Activated CD4-positive, alpha-beta T cell treated with anti-CD3 and anti-CD28 coated beads, Interleukin-2, amount 50 U/mL, for 24 hours (primary cell): ENCODE results near the gene FXYD6.
"Not testable (repeated sequence)": the region's sequence is repeated elsewhere in the genome, so short reads cannot be mapped to it uniquely, and the experiment has no call there.

Source experiments
- DNase-seq, 2 donors: peaks; one replicate each; pipeline ENCODE4 v3.0.0-alpha.2; 2020; ENCODE audit warnings: low read depth in 1 of 2, low spot score in 1 of 2

FXYD6 gene, protein sequence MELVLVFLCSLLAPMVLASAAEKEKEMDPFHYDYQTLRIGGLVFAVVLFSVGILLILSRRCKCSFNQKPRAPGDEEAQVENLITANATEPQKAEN

DNA sequence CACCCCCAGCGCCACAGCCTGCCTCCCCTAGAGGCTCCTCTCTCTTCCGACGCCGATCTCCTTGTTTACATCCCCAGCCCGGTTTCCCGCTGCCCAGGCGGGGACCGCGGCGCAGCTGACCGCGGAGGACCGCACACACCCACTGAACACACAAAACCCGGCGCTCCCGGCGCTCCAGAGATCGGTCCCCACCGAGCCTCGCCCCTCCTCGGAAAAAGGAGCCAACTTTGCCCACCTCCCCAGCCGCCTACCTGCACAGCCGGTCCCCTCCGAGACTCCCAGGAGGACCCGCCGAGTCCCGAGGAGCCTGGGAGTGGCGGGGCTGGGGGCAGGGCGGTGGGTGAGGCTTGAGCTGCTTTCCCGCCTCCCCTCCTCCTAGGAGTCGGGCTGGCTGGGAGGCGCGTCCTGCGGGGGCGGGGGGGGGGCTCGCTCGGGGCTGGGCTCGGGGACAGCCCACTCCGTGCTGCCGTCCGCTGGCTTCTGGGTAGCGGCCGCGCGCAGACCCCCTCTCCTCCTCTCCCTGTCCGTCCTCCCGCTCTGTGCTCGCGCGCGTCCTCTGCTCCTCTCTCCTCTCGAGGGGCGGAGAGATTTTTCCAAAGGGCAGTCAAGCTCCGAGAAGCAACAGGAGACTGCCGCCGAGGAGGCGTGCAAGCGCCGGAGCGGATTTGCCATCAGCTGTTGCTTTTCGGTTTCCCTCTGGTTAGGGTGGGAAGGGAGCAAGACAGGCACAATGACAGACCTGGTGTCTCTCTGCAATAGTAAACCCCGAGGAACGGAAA lies at the start of gene FXYD6:
TSS of gene FXYD6 (minus strand) at position 318 of the 779 bp plus-strand sequence. CDS start 33,882 bp downstream, outside the sequence.
- no peak for DNase-seq

DNA sequence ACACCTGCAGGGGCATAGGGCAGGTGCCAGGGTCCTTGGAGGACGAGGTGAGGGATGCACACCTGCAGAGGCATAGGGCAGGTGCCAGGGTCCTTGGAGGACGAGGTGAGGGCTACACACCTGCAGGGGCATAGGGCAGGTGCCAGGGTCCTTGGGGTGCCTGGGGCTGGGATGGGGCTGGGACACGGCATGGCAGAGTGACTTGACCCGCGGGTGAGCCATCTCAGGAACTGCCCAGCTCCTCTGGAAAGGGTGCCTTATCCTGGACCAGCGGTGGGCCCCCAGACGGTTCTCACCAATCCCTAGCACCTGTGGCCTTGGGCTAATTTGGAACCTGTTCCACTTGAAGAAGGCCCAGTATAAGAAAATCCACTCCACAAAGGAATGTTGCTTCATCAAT lies 49.7 kb upstream of the FXYD6 start:
- not testable (repeated sequence) for DNase-seq

DNA sequence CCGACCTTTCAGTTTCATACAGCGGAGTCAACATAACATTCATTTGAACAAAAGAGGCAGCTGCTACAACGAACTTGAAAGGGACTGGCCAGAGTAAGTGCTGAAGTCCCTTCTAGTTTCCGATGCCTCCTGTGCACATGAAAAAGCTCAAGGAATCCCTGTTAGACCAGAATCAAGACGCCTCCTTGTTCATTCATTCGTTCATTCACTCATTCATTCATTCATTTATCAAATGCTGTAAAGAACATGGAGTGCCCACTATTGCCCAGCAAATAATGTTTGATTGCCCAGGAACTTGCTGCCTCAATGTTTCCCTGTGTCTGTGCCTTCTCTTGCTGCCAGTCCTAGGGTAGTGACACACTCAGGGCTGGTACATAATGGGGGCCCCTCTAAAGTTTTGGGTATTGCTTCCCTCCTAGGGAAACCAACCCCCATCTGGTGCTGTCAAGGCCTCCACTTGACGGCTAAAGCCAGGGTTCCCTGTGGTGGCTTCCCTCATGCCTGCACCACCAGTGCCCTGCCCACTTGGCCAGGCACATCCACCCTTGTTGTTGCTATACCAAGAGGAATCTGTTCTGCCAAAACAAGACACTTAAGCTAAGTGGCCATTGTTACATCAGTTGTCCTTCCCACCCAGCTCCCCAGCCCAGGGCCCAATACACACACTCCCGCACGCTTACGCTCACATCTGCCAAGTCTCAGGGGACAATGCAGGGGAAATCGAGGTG lies 48.9 kb upstream of the FXYD6 start:
- no peak for DNase-seq

DNA sequence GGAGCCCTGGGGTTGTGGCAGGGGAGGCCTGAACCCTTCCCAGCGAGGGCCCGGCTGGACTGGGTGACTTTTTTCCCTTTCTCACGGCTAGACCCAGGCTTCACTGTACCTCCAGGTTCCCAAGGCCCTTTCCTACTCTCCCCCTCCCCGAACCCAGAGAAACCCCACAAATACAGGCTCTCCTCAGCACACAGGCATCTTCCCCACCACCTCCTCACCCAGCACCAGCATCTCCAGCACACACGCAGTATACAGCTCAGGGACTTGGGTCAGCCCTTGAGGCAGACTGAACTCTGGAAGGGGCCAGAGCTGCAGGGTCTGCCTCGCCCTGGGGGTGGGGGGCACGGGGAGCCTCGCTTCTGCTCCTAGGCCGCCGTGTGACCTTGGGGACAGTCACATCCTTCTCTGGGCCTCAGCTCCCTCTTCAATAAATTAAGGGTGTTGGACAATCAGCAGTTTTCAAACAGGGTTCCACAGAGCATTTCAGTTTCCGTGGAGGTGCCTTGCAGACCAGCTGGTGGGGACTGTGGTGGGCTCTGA lies 48.2 kb upstream of the FXYD6 start:
- no peak for DNase-seq

DNA sequence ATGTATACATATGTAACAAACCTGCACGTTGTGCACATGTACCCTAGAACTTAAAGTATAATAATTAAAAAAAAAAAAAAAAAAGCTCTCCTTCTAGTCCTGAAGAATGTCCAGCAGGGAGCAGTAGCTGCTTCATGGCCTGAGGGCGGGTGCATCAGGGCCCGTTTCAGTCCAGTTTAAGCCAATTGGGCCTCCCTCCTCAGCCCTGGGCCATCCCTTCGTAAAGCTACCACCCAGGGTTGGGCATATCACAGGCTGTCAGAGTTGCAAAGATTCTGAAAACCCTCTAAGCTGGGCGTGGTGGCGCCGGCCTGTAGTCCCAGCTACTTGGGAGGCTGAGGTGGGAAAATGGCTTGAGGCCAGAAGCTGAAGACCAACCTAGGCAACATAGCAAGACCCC lies 47.3 kb upstream of the FXYD6 start:
- no peak for DNase-seq

DNA sequence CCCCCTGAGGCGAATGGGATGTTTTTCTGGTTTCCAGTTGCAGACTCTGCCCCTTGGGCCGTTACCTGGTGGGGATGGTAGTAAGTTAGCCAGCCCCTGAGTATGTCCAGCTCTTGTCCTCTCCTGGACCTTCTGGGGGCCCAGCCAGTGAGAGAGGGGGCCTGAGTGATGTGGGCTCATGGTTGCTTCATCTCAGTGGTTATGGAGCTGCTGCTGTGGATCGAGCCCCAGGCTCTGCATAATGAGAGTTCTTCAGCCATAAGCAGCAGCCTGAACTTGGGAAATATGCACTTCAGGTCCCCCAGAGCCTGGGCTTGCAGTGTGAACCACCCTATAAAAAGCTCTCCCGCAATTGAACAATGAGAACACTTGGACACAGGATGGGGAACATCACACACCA lies 46.8 kb upstream of the FXYD6 start:
- no peak for DNase-seq

- DNase-seq = no peak
These were observed 45.4 kb upstream of the FXYD6 start for GRCh38 chr11:117921893-117922292.

GRCh38 chr11:117921456-117921855 lies 45.0 kb upstream of the FXYD6 start:
- no peak for DNase-seq

- no peak for DNase-seq
These were observed 43.3 kb upstream of the FXYD6 start for GRCh38 chr11:117919781-117920221.

DNA sequence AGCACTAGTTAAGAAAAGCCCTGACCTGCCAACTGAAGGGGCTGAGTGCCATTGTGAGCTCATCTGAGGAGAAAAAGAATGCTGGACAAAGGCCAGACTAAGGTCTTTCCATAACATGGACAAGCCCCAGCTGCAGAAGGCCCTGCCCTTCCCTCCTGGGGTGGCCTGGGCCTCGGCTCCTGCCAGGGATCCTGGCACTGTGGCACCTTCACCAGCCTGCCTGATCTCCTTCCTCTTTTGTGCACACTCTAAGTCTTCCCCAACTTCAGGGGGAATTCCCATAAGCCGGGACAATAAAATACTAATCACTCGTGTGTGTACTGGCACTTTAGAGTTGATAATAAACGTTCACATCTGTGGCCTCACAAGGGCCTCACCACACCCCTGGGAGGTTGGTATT lies 42.9 kb upstream of the FXYD6 start:
- DNase-seq = no peak

GRCh38 chr11:117918366-117919255 lies 42.2 kb upstream of the FXYD6 start:
- DNase-seq = no peak

DNA sequence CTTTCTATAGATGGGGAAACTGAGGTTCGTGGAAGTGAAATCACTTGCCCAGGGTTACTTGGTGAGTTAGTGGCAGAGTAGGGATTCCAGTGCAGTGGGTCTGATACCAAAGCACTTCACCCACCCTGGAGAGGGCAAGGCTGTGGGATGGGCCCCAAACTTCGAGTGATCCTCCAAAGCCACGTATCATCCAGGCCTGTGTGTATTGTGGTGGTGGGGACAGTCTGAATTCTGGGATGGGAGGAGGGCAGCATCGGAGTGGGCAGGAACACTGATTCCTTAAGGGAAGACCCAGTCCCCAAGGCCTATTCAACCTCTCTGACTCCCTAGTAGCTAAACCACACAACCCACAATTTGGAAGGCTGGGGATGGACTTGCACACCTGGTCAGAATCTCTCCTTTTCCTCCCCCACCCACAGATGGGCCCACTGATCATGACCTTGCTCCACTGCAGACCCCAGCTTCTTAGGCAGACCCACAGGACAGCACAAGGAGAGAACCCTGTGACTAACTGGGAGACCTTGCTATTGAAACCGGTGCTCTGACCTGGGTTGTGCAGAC lies 41.2 kb upstream of the FXYD6 start:
- no peak for DNase-seq

DNA sequence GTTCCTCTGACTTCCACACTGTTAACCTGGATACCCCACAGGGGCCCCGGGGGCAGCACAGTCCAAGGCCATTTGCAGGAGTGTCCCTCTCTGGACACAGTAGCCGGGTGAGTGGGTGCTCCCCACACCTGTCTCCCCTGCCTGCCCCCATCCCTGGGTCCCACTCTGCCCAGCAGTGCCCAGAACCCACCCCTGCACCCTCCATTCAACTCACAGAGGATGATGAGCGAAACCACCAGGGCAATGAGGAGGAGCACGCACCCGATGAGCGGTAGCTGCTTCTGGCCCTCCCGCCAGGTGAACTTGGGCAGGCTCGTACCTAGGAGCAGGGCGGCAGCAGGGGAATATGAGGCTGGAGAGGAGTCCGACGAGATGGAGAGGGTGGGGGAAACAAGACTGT lies 40.5 kb upstream of the FXYD6 start:
- DNase-seq = no peak

GRCh38 chr11:117915672-117916235 lies 39.3 kb upstream of the FXYD6 start:
- DNase-seq = no peak

DNA sequence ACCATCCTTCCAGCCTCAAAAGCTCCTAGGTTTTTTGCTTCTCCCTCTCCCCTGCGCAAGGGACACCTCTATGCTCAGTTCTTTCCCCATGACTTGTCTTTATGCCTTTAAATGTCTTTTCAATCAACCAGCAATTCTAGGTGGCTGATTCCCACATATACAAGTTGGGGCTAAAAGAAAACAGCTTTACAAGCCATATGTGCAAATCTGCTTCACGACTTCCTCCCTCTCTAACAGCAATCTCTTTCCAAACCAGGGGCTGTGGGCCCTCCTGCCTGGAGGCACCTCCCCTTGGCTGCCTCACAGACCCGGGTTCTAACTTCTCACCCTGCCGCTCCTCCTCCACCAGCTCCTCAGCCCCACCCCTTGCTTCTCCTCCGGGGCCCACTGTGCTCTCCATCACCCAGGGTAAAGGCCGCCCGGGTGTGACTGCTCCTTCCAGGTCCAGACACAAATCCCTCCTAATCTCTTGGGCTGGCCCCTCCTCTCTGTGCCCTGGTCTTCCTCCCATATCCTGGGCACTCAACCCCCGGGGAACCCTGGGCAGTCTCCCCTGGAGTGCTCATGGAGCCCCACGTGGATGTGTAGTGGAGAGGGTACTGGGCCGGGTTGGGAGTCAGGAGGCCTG lies 38.6 kb upstream of the FXYD6 start:
- DNase-seq = no peak

GRCh38 chr11:117914398-117914761 lies 37.9 kb upstream of the FXYD6 start:
- no peak for DNase-seq

DNA sequence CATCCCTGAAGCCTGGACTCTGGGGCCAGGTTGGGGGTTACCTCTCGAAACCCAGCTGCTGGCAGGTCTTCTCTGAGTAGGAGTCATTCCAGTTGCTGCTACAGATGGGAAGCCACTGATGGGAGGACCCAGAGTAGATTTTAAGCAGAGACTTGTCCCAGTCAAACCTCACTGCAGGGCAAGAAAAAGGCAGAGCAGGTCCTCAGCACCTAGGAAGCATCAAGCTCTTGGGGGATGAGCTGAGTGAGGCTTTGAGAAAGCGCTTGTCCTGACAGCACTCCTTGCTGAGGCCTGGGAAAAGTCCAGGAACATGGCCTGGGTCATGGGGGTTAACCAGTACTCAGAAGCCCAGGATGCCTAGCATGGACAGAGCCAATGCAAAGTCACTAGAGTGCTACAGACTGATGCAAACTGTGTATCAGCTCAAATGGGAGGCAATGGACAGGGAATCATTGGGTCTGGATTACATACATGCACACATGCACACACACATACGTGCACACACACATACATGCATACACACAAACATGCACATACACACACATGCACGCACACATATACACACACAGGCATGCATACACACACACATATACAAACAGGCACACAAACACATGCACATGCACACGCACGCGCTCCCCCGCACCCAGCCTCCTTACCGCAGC lies 37.4 kb upstream of the FXYD6 start:
- no peak for DNase-seq

- no peak for DNase-seq
These were observed 36.0 kb upstream of the FXYD6 start for GRCh38 chr11:117912497-117912896.

DNA sequence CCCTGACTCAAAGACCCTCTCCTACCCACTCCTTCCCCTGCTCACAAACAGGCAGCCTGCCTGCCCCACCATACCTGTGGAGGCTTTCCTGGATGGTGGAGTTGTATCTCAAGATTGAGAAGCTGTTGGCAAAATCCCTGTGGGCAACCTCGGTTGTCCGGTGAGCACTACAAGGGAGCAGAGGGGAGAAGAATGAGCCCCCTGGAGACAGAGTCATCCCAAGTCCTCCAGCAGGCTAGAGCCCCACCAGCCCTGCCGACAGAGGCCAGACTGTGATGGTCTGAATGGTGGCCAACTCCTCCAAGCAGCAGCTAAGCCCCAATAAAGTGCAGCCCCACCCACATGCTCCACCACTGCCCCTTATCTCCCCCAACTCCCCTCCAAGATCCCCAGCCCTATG lies 35.2 kb upstream of the FXYD6 start:
- DNase-seq = no peak
